ENCODE data around the gene RNF220. TPM values are rescaled to one million over a fixed set of nuclear protein-coding genes. Genes with fewer than 3 reads are reported as not detected.

RNF220 gene
- polyA plus RNA-seq, 1 donor (not counting 4 experiments of a cell fraction or from before 2014, with no cell fraction given) = 42.7 TPM

DNA sequence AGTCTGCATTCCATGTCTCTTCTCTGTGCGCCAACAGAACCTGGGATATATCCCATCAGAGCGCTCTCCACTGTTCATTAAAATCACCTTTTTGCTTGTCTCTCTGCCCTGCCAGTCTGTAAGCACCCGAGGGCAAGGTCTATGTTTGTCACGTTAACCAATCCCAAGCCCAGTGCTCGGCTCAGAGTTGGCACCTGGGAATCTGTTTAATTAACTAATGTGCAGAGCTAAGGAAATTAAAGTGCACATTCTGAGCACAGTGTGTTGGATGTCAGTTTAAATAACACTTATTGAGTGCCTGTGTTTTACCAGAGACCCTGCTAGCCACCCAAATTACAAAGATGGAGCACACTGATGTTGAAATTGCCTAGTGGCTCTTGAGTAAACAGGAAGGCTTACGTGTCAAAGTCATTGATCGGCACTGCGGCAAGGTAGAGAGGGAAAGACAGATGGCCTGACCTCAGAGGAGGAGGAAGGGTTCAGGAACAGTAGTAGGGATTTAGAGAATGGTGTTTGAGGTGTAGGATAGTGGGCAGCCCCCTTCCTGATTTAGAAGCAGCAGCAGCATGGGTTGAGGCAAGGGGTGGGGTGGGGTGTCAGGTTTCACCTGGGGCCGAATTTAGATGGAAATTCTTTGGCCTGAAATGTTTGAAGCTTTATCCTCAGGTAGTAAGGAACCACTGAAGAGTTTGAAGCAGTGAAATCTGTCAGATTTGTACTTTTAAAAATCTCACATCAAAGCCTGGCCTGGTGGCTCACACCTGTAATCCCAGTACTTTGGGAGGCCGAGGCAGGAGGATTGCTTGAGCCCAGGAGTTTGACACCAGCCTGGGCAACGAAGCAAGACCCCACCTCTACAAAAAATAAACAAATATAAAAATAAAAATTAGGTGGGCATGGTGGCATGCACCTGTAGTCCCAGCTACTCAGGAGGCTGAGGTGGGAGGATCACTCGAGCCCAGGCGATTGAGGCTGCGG lies 277.1 kb downstream of the RNF220 start:
- Histone ChIP-seq H4K20me1 (ENCODE audit: control insufficient read depth, extremely low read depth, insufficient read depth, low read length) (no peaks in the 10 kb centered on the region), H2AFZ (ENCODE audit: control insufficient read depth, low read length) (no peak overlapping the region), H3K4me3 (ENCODE audit: control insufficient read depth in 2 of 3, extremely low read depth in 1 of 3, insufficient read depth in 2 of 3, low read depth in 1 of 3, low read length in 3 of 3) (no peak overlapping the region), H3K4me2 (ENCODE audit: control insufficient read depth, extremely low read depth, insufficient read depth, low read depth, low read length) (no peak overlapping the region), H3K79me2 (ENCODE audit: control insufficient read depth, insufficient read depth, low read length) (no peaks in the 10 kb centered on the region), H3K4me1 (ENCODE audit: control insufficient read depth, extremely low read depth, insufficient read depth, low read length) (no peaks in the 10 kb centered on the region), H3K27me3 (ENCODE audit: control insufficient read depth, extremely low read depth, insufficient read depth, low read length) (no peaks in the 10 kb centered on the region), H3K9me3 (ENCODE audit: control insufficient read depth, low read depth, low read length) (no peaks in the 10 kb centered on the region), H3K36me3 (ENCODE audit: control insufficient read depth in 2 of 2, extremely low read depth in 1 of 2, insufficient read depth in 2 of 2, low read length in 2 of 2) (peaks cover 0 to 2% of the 10 kb centered on the region in 2 experiments), H3K9ac (ENCODE audit: control insufficient read depth, extremely low read depth, insufficient read depth, low read length) (no peak overlapping the region), H3K27ac (ENCODE audit: control insufficient read depth, insufficient read depth, low read length) (no peak overlapping the region), H3K9me1 (ENCODE audit: control insufficient read depth, extremely low read depth, insufficient read depth, low read length) (no peaks in the 10 kb centered on the region)
- no peak for DNase-seq (ENCODE audit: low read depth, low spot score)
- TF ChIP-seq EZH2 (IDR thresholded peaks at IDR 0.05; ENCODE audit: low read length) = no peak
- TF ChIP-seq, protein P1, sequence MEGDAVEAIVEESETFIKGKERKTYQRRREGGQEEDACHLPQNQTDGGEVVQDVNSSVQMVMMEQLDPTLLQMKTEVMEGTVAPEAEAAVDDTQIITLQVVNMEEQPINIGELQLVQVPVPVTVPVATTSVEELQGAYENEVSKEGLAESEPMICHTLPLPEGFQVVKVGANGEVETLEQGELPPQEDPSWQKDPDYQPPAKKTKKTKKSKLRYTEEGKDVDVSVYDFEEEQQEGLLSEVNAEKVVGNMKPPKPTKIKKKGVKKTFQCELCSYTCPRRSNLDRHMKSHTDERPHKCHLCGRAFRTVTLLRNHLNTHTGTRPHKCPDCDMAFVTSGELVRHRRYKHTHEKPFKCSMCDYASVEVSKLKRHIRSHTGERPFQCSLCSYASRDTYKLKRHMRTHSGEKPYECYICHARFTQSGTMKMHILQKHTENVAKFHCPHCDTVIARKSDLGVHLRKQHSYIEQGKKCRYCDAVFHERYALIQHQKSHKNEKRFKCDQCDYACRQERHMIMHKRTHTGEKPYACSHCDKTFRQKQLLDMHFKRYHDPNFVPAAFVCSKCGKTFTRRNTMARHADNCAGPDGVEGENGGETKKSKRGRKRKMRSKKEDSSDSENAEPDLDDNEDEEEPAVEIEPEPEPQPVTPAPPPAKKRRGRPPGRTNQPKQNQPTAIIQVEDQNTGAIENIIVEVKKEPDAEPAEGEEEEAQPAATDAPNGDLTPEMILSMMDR (optimal IDR thresholded peaks at IDR 0.05 in 1 of 3, IDR thresholded peaks at IDR 0.05 in 1 of 3, conservative IDR thresholded peaks at IDR 0.05 in 1 of 3; ENCODE audit: extremely low read depth in 1 of 3, insufficient read depth in 2 of 3, low read length in 3 of 3) = no peak
- FAIRE-seq = no peak
- dilution Hi-C loops (cut with MboI; ENCODE audit: extremely low pct_ligation_motif_present, low sequenced_read_pairs) = no loop called here

DNA sequence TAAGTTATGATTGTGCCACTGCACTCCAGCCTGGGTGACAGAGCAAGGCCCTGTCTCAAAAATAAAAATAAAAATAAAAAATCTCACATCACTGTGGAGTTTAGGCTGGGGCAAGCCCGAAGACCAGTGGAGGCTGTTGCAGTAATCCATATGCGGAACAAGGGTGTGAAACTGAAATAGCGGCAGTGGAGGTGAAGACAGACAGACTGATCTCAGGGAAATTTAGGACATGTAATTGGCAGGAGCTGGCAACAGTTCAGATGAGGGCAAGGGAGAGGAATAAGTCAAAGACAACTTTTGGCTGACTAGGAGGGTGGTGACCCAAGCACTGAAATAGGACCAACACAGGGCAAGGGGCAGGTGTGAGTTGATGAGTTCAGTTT lies 277.8 kb downstream of the RNF220 start:
- no peaks in the 10 kb centered on the region for H4K20me1 ChIP-seq (ENCODE audit: control insufficient read depth, extremely low read depth, insufficient read depth, low read length)
- H3K9me3 ChIP-seq (ENCODE audit: control insufficient read depth, low read depth, low read length) = no peaks in the 10 kb centered on the region
- dilution Hi-C loops (cut with MboI; ENCODE audit: extremely low pct_ligation_motif_present, low sequenced_read_pairs) = no loop called here
- no peak overlapping the region for H3K4me2 ChIP-seq (ENCODE audit: control insufficient read depth, extremely low read depth, insufficient read depth, low read depth, low read length)
- no peak overlapping the region for H3K9ac ChIP-seq (ENCODE audit: control insufficient read depth, extremely low read depth, insufficient read depth, low read length)
- H3K9me1 ChIP-seq (ENCODE audit: control insufficient read depth, extremely low read depth, insufficient read depth, low read length) = no peaks in the 10 kb centered on the region
- FAIRE-seq = no peak
- H3K79me2 ChIP-seq (ENCODE audit: control insufficient read depth, insufficient read depth, low read length) = no peaks in the 10 kb centered on the region
- H2AFZ ChIP-seq (ENCODE audit: control insufficient read depth, low read length) = no peak overlapping the region
- no peaks in the 10 kb centered on the region for H3K27me3 ChIP-seq (ENCODE audit: control insufficient read depth, extremely low read depth, insufficient read depth, low read length)
- peaks cover 0 to 2% of the 10 kb centered on the region in 2 experiments for H3K36me3 ChIP-seq (ENCODE audit: control insufficient read depth in 2 of 2, extremely low read depth in 1 of 2, insufficient read depth in 2 of 2, low read length in 2 of 2)
- no peaks in the 10 kb centered on the region for H3K4me1 ChIP-seq (ENCODE audit: control insufficient read depth, extremely low read depth, insufficient read depth, low read length)
- H3K27ac ChIP-seq (ENCODE audit: control insufficient read depth, insufficient read depth, low read length) = no peak overlapping the region
- H3K4me3 ChIP-seq (ENCODE audit: control insufficient read depth in 2 of 3, extremely low read depth in 1 of 3, insufficient read depth in 2 of 3, low read depth in 1 of 3, low read length in 3 of 3) = no peak overlapping the region
- no peak for TF ChIP-seq EZH2 (IDR thresholded peaks at IDR 0.05; ENCODE audit: low read length)
- TF ChIP-seq, protein P1 (optimal IDR thresholded peaks at IDR 0.05 in 1 of 3, IDR thresholded peaks at IDR 0.05 in 1 of 3, conservative IDR thresholded peaks at IDR 0.05 in 1 of 3; ENCODE audit: extremely low read depth in 1 of 3, insufficient read depth in 2 of 3, low read length in 3 of 3) = no peak
- DNase-seq (ENCODE audit: low read depth, low spot score) = no peak
